PC-9 (cell line): ENCODE measurements around the gene ACMSD.

ENCODE experiments used
- EZH2 ChIP-seq: fragments of 200-600 bp; sonication (generic); IDR thresholded peaks from 2 replicates; pipeline ENCODE4 v1.8.0; 2017; ENCODE audit warnings: antibody characterized with exemption, low read depth
- TF ChIP-seq, protein P1 (sequence below): fragments of 200-600 bp; sonication (generic); conservative IDR thresholded peaks from 2 replicates; pipeline ENCODE4 v1.6.1; 2017; ENCODE audit warnings: mixed run types, antibody characterized with exemption, mild to moderate bottlenecking, moderate library complexity

DNA sequence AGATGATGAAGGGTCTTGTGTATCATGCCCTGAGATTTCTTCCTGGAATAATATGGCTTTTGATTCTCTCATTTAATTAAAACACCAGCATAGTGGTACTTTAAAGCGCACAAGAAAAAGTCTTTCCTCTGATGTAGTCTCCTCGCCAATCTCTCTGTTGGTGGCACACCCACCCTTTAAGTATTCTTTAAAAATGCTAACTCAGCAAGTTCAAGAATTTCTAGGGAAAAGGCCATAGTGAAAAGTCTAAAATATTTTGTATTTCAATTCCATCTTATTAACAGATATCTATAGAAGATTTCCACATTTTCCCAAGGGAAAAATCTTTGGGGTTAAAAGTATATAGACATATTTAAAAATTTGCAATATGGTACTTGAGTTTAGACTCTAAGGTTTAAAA lies 34.7 kb downstream of the ACMSD start:
- TF ChIP-seq, protein P1, sequence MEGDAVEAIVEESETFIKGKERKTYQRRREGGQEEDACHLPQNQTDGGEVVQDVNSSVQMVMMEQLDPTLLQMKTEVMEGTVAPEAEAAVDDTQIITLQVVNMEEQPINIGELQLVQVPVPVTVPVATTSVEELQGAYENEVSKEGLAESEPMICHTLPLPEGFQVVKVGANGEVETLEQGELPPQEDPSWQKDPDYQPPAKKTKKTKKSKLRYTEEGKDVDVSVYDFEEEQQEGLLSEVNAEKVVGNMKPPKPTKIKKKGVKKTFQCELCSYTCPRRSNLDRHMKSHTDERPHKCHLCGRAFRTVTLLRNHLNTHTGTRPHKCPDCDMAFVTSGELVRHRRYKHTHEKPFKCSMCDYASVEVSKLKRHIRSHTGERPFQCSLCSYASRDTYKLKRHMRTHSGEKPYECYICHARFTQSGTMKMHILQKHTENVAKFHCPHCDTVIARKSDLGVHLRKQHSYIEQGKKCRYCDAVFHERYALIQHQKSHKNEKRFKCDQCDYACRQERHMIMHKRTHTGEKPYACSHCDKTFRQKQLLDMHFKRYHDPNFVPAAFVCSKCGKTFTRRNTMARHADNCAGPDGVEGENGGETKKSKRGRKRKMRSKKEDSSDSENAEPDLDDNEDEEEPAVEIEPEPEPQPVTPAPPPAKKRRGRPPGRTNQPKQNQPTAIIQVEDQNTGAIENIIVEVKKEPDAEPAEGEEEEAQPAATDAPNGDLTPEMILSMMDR: no peak
- no peak for TF ChIP-seq EZH2
